HUDEP-2 (cell line): ENCODE data around the gene MGAT3.
A peak's percentile ranks its signal among the peaks of the same experiment; 100 is the strongest.

Experiments
- DNase-seq, 76 experiments: peaks; one replicate each; lab custom pipeline; 2025; ENCODE audit not compliant: unreplicated experiment in 76 of 76; lab: John Stamatoyannopoulos, UW

MGAT3 gene

DNA sequence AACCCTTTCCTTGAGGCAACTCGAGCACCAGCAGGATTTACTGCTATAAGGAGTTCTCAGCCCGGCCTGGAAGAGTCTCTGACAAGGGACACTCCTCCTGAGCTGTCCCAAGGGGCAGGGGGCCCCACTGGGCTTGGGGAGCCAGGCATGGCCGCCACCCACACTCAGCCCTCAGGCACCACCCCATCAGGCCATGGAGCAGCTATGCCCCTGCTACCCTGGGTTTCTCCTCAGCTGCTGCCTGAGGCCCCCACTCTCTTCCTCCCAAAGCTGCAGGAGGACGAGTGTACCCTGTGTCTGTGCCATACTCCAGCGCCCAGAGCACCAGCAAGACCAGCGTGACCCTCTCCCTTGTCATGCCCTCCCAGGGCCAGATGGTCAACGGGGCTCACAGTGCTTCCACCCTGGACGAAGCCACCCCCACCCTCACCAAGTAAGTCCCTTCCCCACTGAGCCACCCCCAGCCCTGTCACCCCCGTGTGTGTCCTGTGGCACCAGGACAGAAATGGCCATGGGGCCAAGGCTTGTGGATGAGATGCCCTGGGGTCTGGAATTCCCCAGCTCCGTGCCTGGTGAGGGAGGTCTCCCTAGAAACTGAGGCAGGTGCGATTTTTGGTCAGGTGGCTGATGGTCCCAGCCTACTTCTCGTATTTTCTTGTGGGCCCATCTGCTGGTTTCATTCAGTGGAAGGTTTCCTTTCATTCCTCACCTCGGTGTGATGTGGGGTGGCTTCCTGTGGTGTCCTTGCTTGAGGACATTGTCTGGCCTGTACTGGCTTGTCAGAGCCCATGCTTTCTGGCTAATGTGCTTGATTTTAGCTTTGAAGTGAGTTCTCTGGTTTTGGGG, 28.8 kb upstream of the MGAT3 start:
- DNase-seq = no peak

DNA sequence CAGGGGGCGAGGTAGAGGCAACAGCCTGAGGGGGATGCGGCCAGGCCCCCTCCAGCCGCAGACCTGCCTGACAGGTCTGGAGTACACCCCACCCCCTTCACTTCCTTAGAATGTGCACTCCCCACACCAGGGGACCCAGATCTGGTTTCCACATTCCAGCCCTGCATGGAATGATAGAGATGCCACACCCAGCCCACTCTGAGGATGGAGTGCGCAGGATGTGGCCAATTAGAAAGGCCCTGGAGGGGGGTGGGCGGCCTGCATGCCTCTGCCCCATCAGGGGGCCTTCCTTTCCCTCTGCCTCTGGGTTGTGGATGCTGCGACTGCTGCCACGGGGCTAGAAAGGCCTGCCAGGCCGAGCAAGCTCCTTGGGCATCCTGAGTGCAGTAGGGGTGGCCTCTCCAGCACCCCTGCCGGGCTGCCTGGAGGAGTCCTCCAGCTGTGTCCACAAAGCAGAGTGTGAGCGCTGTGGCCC, 28.2 kb upstream of the MGAT3 start:
- DNase-seq = no peak

GRCh38 chr22:39429186-39429585, 27.6 kb upstream of the MGAT3 start:
- DNase-seq = no peak

DNA sequence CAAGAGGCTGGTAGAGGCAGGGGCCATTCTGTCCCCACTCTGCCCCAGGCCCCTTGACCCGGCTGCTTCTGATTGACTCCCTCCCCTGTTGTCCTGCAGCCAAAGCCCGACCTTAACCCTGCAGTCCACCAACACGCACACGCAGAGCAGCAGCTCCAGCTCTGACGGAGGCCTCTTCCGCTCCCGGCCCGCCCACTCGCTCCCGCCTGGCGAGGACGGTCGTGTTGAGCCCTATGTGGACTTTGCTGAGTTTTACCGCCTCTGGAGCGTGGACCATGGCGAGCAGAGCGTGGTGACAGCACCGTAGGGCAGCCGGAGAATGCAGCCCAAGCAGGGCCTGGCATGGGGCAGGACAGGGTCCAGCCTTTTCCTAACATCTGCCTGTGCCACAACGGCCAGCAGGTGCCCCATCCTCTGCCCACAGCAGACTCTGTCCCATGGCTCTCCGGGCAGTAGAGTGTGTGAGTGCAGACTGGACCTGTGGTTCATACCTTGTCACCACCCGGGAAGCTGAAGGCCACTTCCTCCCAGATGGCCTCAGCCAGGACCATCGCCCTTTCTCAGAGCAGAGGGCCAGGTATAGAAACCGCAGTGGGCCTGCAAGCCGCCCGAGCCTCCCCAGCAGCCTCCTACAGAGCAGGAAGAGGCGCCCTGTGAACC, 26.8 kb upstream of the MGAT3 start:
- DNase-seq = no peak

DNA sequence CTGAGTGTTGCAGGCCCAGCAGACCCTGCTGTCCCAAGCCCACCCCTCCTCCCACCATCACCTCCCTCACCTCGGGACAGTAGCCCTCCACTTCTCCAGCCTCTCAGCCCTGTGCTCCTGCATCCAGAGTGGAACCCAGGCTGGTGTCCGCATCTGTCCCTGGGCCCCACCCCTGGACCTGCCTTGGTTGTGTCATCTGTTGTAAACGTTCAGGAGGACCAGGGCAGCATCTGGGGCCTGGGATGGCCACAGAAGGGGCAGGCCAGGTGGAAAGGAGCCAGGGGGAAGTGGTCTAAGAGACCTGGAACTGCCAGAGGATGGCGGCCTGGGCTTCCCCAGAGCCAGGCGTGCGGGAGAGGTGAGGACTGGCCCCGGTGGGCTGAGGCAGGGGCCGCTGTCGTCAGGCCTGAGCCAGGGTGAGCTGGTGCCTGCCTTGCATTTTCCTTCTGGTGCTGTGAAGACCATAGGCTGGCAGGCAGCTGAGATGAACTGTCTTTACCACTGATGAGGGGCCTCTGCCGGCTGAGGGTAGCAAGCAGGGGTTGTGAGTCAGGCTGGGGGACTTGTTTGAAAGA, 26.1 kb upstream of the MGAT3 start:
- DNase-seq = no peak

DNA sequence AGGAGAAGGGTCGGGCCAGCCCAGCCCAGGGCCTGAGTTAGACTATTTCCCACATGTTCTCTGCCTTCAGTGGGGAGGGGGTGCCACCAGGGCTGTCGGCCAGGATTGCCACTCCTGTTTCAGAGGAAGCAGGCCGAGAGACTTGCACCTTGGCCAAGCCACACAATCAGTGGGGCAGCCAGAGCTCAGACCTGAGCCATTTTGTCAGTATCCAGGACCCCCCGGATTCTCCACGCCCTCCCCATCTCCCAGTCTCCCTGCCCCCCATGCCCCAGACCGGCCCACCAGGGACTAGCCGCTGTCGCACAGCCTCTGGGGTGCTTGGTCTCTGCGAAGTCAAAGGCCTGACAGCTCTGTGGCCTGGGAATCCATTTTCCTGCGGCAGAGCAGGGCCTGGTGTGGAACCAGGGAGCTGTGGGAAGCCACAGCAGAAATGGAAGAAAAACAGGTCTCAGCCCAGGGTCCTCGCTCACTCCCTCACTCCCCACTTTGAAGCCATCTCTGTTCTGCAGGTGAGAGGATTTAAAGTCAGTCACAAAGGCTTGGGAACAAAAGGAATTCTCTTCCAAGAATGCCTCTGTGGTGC, 25.5 kb upstream of the MGAT3 start:
- DNase-seq = no peak

DNA sequence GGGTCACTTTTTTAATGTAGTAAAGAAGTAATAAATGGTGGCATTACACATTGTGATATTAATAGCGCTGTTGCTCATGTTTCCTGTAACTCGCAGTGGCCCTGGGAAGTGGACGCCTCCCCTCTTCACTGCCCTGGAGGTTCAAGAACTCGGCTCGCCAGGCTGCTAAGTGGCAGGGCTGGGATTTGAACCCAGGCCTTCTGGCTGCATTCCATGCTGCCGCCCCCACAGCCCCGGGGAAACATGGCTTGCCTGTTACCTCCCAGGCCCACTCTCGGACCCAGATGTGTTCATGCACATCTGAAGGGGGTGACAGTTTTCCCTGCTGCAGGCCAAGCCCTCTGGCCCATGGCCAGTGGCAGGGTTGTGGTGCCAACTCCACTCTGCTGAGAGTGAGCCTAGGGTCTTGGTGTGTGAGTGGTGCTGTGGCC, 25.0 kb upstream of the MGAT3 start:
- DNase-seq = no peak

- no peak for DNase-seq
Observed at GRCh38 chr22:39432361-39432811, 24.4 kb upstream of the MGAT3 start.

- DNase-seq = no peak
Observed at GRCh38 chr22:39433476-39434242, 23.2 kb upstream of the MGAT3 start.

- DNase-seq = no peak
Observed at GRCh38 chr22:39434243-39434653, 22.6 kb upstream of the MGAT3 start.

GRCh38 chr22:39434721-39435120, 22.1 kb upstream of the MGAT3 start:
- DNase-seq = no peak

DNA sequence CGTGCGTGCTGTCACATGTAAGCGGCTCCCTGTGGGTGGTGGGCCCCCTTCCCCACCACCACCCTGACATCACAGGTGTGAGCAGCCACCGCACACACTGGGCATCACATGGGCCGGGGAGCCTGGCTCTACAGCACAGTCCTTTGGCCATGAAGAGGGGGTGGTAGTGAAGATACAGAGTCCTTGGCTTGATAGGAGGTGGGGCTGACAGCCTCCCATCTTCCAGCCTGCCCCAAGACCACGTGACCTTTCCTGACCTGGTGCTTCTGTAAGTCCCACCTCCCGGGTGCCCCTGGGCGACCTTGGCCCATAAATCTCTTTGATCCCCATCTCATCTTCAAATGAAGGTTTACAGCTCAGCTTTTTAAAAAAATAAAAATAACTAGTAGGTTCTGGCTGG, 21.2 kb upstream of the MGAT3 start:
- DNase-seq = no peak

GRCh38 chr22:39437791-39438704, 18.8 kb upstream of the MGAT3 start:
- no peak for DNase-seq

DNA sequence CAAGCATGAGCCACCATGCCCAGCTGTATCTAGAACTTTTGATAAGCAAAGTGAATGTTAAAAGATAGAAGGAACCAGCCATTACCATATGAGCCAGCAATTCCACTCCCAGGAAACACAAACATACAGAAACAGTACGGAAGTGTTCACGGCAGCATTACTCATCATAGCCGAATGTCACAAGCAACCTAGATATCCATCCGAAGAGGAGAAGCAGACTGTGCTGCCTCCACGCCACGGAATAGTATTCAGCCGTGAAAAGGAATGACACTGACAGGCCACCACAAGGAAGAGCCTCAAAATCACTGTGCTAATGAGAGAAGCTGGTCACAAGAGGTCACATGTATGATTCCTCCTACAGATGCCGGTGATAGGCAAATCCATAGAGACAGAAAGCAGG, 17.6 kb upstream of the MGAT3 start:
- no peak for DNase-seq

- DNase-seq = no peak
Observed at GRCh38 chr22:39443398-39443797, 13.4 kb upstream of the MGAT3 start.

- DNase-seq = peak in 1 of 76 experiments; percentile 22
Observed at GRCh38 chr22:39444247-39444800, 12.5 kb upstream of the MGAT3 start.

DNA sequence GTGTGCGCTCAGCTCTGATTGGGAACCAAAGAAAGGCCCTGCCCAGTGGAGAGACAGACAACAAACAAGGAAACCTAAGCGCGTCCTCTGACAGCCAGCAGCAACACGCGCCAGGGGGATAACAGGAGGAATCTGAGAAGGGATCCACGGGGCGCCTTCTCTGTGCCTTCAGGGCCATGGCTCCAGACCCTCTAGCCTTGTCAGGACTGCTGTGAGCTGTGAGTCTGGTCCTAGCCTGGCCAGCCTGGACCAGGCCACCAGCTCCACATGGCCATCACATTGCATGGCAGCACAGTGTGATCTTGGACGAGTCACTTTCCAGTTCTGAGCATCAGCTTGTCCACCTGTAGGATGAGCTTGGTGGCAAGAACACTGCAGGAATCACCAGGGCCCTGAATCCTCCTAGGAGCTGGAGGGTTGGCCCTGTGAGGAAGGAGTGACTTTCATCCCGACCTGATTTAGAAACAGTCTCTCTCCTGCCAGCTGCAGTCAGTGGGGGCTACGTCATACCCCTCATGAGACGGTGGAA, 11.8 kb upstream of the MGAT3 start:
- DNase-seq = no peak

GRCh38 chr22:39445678-39446077, 11.1 kb upstream of the MGAT3 start:
- no peak for DNase-seq

- peak in 28 of 76 experiments; percentile 14 to 64 (median 28) for DNase-seq
Observed at GRCh38 chr22:39446239-39446721, 10.5 kb upstream of the MGAT3 start.
